Skeletal muscle tissue (tissue), 4 donors: ENCODE results near the gene NAP1L1. TPM values are rescaled to one million over a fixed set of nuclear protein-coding genes. Genes with fewer than 3 reads are reported as not detected.

Source experiments
- H3K27ac ChIP-seq: one replicate; pipeline ENCODE4 v1.7.0; 2013; ENCODE audit warnings: mild to moderate bottlenecking, low read depth, low read length, inconsistent platforms
- H3K27me3 ChIP-seq, 3 donors: one replicate each; pipeline ENCODE4 v1.7.0; 2013; ENCODE audit warnings: low read length in 3 of 3; ENCODE audit not compliant: control insufficient read depth in 3 of 3, insufficient read depth in 3 of 3
- H3K36me3 ChIP-seq, 3 donors: one replicate each; pipeline ENCODE4 v1.7.0; 2013; ENCODE audit warnings: low read length in 3 of 3; ENCODE audit not compliant: control insufficient read depth in 3 of 3, insufficient read depth in 3 of 3
- H3K4me1 ChIP-seq, 3 donors: one replicate each; pipeline ENCODE4 v1.7.0; 2013; ENCODE audit warnings: low read length in 3 of 3, mild to moderate bottlenecking in 3 of 3; ENCODE audit not compliant: control insufficient read depth in 3 of 3, insufficient read depth in 3 of 3
- H3K4me3 ChIP-seq, 3 donors: one replicate each; pipeline ENCODE4 v1.7.0; 2013; ENCODE audit warnings: low read length in 3 of 3
- H3K9ac ChIP-seq, 3 donors: one replicate each; pipeline ENCODE4 v1.7.0; 2013; ENCODE audit warnings: low read length in 3 of 3, mild to moderate bottlenecking in 3 of 3, moderate library complexity in 2 of 3, low read depth in 1 of 3
- H3K9me3 ChIP-seq, 3 donors: one replicate each; pipeline ENCODE4 v1.7.0; 2013; ENCODE audit warnings: low read length in 3 of 3; ENCODE audit not compliant: control insufficient read depth in 3 of 3
- total RNA-seq: library from RNA; depleted of rRNA; stranded (reverse); fragments of >200 nt; gene quantifications from one replicate; pipeline ENCODE4 v1.2.3, GENCODE V29; 2014
- donor health status: Osteomylitis.

The NAP1L1 gene
- total RNA-seq, 1 donor from 2014 or later: 130 TPM

- H3K9ac ChIP-seq: peak within 1 kb of the TSS; percentile 88
- H3K4me1 ChIP-seq: peaks cover 16 to 25% (median 24%) of the 10 kb centered on the region in 3 donors
- H3K9me3 ChIP-seq: no peaks in the 10 kb centered on the region
- H3K27me3 ChIP-seq: peaks cover 0 to 28% (median 16%) of the 10 kb centered on the region in 3 donors
- H3K27ac ChIP-seq: peak within 1 kb of the TSS; percentile 92
- H3K4me3 ChIP-seq: peak within 1 kb of the TSS; percentile 77 to 92 (median 88)
- H3K36me3 ChIP-seq: no peaks in the 10 kb centered on the region
These were observed 53.0 kb downstream of the NAP1L1 start, which contains the start of gene PHLDA1 for GRCh38 chr12:76031414-76032042. TSS of gene PHLDA1 (minus strand) at chr12:76031776.

- Histone ChIP-seq H3K9me3 (no peaks in the 10 kb centered on the region), H3K27ac (peak overlapping the region; percentile 64), H3K9ac (peak overlapping the region; percentile 80 to 88 (median 88)), H3K4me1 (peaks cover 16 to 25% (median 24%) of the 10 kb centered on the region in 3 donors), H3K36me3 (no peaks in the 10 kb centered on the region), H3K27me3 (peaks cover 0 to 28% (median 16%) of the 10 kb centered on the region in 3 donors), H3K4me3 (peak overlapping the region; percentile 77 to 92 (median 88))
These were observed 53.4 kb downstream of the NAP1L1 start for GRCh38 chr12:76031081-76031413.

- H3K27ac ChIP-seq: peak overlapping the region; percentile 64
- no peaks in the 10 kb centered on the region for H3K9me3 ChIP-seq
- peaks cover 16 to 25% (median 24%) of the 10 kb centered on the region in 3 donors for H3K4me1 ChIP-seq
- peaks cover 0 to 28% (median 16%) of the 10 kb centered on the region in 3 donors for H3K27me3 ChIP-seq
- peak overlapping the region; percentile 77 to 92 (median 88) for H3K4me3 ChIP-seq
- no peaks in the 10 kb centered on the region for H3K36me3 ChIP-seq
- peak overlapping the region; percentile 80 to 88 (median 88) for H3K9ac ChIP-seq
These were observed 54.0 kb downstream of the NAP1L1 start for GRCh38 chr12:76030341-76031080.

DNA sequence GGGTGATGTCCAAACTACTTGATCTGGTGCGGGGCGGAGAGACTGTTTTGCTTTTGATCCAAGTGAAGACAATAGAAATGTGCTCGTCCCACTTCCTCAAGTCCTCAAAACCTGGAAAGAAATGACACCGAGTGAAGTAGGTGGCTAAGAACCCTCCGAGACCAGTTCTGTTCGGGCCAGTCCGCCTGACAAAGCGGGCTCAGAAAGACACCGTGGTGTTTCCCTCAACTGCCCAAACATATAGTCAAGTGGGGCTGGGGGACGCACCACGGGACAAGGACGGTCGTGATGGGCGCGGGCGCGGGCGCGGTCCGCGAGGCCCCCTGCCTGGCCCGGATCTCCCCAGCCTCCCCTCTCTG, 54.5 kb downstream of the NAP1L1 start:
- Histone ChIP-seq H3K4me3 (peak overlapping the region; percentile 77 to 92 (median 88)), H3K9me3 (no peaks in the 10 kb centered on the region), H3K9ac (peak overlapping the region; percentile 80 to 88 (median 88)), H3K36me3 (no peaks in the 10 kb centered on the region), H3K27ac (no peak overlapping the region), H3K27me3 (peaks cover 0 to 28% (median 16%) of the 10 kb centered on the region in 3 donors), H3K4me1 (peaks cover 16 to 25% (median 24%) of the 10 kb centered on the region in 3 donors)

GRCh38 chr12:76028571-76029277, 55.8 kb downstream of the NAP1L1 start:
- no peaks in the 10 kb centered on the region for H3K36me3 ChIP-seq
- H3K27me3 ChIP-seq: peaks cover 0 to 28% (median 16%) of the 10 kb centered on the region in 3 donors
- H3K9me3 ChIP-seq: no peaks in the 10 kb centered on the region
- peaks cover 16 to 25% (median 24%) of the 10 kb centered on the region in 3 donors for H3K4me1 ChIP-seq
- H3K27ac ChIP-seq: no peak overlapping the region
- H3K9ac ChIP-seq: peak overlapping the region in 2 of 3 donors; percentile 6 to 59
- H3K4me3 ChIP-seq: peak overlapping the region in 2 of 3 donors; percentile 23 to 55

DNA sequence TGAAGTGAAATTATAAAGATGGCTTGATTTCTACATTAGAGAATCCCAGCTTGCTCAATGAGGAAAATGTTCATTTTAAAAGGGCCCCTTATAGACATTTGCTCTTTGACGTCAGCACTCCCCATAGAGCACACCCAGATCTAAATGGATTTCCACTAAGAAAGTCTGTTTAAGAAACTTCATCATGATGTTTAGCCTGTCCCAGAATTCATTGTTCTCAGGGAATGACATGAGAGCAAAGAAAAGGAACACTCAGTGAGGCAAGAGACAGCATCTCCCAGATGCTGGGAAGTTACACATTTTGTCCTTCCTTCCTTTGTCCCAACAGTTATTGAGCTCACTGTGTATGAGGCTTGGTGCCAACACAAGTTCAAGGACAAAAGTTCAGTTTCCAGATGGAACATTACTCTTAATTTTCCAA, 57.8 kb downstream of the NAP1L1 start:
- H3K9me3 ChIP-seq: no peaks in the 10 kb centered on the region
- no peak overlapping the region for H3K9ac ChIP-seq
- H3K27ac ChIP-seq: no peak overlapping the region
- peaks cover 8 to 15% (median 14%) of the 10 kb centered on the region in 3 donors for H3K4me1 ChIP-seq
- H3K36me3 ChIP-seq: no peaks in the 10 kb centered on the region
- H3K27me3 ChIP-seq: peaks cover 0 to 28% (median 16%) of the 10 kb centered on the region in 3 donors
- no peak overlapping the region for H3K4me3 ChIP-seq

DNA sequence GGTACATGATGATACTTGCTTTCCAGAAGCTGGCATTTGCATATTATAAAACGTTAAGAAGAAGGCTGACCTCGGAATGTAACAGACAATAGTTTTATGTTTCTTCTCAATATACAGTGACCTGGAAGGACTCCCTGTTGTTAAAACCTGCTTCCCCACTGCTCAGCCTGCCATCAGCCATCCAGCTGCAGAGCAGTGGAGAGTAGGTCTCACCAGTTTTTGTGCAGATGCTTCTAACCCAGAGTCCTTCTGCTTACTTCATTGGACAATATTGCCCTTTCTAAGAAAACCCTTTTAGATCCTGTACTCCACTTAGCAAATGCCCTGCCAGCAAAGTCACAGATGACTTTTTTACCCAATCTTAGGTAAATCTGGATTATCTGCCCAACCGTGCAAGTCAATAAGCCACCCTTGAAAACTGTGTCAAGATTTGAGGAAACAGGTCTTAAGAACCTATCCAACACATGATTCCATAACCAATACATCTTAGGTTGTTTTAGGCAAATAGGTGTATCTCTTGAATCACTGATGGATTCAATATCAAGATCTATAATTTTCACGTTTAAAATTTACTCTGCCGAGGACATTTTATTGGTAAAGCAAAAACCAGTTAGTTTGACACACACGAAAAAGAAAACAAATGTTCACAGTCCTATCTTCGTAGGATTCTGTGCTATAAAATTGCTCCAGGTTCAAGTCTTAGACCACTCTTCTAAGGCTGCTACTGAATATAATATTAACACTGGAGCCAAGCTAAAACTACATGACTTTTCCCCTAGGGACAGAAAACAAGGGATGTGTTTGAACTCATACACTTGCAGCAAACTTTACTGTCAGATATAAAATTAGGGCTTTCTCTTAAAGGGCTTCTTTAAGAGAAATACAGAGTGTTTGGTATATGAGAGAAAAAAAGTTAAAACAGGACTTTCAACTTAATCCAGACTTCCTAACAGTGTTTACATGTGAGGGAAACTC, 58.6 kb downstream of the NAP1L1 start:
- no peak overlapping the region for H3K4me3 ChIP-seq
- peaks cover 7 to 12% (median 11%) of the 10 kb centered on the region in 3 donors for H3K4me1 ChIP-seq
- no peak overlapping the region for H3K27ac ChIP-seq
- H3K9me3 ChIP-seq: no peaks in the 10 kb centered on the region
- no peaks in the 10 kb centered on the region for H3K36me3 ChIP-seq
- peaks cover 0 to 28% (median 16%) of the 10 kb centered on the region in 3 donors for H3K27me3 ChIP-seq
- H3K9ac ChIP-seq: no peak overlapping the region

- Histone ChIP-seq H3K4me3 (no peak overlapping the region), H3K36me3 (no peaks in the 10 kb centered on the region), H3K4me1 (peaks cover 0 to 8% (median 4%) of the 10 kb centered on the region in 3 donors), H3K9me3 (no peaks in the 10 kb centered on the region), H3K27me3 (peaks cover 0 to 22% (median 10%) of the 10 kb centered on the region in 3 donors), H3K9ac (no peak overlapping the region), H3K27ac (no peak overlapping the region)
These were observed 59.4 kb downstream of the NAP1L1 start for GRCh38 chr12:76024942-76025600.
